Skeletal muscle cell (primary cell): ENCODE data around the gene CKAP4.

Experiments used
- DNase-seq: peaks from one replicate; pipeline ENCODE4 v3.0.0-alpha.2; 2010; ENCODE audit warnings: low read depth
- H3K4me3 ChIP-seq: 2 replicates; pipeline ENCODE4 v1.5.1; 2011; ENCODE audit warnings: low read depth, mild to moderate bottlenecking, control low read depth, low read length, moderate library complexity

CKAP4 gene

GRCh38 chr12:106214571-106214970 lies 33.2 kb downstream of the CKAP4 start:
- H3K4me3 ChIP-seq: no peak overlapping the region
- DNase-seq: no peak

DNA sequence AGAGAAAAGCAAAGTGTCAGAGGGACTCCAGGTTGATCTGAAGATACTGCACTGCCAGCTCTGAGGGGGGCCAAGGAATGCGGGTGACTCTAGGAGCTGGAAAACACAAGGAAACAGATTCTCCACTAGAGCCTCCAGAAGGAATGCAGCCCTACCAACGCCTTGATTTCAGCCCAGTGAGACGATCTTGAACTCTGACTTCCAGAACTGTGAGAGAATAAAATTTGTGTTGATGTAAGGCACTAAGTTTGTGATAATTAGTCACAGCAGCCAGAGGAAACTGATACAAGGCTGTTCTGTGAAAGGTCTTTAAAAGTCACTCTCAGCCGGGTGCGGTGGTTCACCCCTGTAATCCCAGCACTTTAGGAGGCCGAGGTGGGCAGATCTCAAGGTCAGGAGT lies 34.2 kb downstream of the CKAP4 start:
- DNase-seq: no peak
- no peak overlapping the region for H3K4me3 ChIP-seq

DNA sequence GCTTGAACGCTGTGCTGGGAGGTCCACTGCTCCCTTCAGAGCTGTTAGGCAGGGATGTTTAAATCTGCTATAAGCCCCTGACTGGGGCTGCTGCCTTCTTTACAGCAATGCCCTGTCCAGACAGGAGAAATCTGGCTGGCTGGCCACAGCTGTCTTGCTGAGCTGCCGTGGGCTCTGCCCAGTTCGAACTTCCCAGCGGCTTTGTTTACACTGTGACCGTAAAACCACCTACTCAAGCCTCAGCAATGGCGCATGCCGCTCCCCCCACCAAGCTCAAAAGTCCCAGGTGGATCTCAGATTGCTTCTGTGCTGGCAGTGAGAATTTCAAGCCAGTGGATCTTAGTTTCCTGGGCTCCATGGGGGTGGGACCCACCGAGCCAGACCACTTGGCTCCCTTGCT lies 35.8 kb downstream of the CKAP4 start:
- no peak overlapping the region for H3K4me3 ChIP-seq
- no peak for DNase-seq

- no peak overlapping the region for H3K4me3 ChIP-seq
- no peak for DNase-seq
Observed at GRCh38 chr12:106205208-106206069, 42.4 kb downstream of the CKAP4 start.

- DNase-seq: no peak
- H3K4me3 ChIP-seq: no peak overlapping the region
Observed at GRCh38 chr12:106204312-106204711, 43.5 kb downstream of the CKAP4 start.

- H3K4me3 ChIP-seq: no peak overlapping the region
- DNase-seq: no peak
Observed at GRCh38 chr12:106197906-106198623, 49.8 kb downstream of the CKAP4 start.

GRCh38 chr12:106195621-106196027 lies 52.2 kb downstream of the CKAP4 start:
- H3K4me3 ChIP-seq: no peak overlapping the region
- peak; percentile 48 for DNase-seq

- no peak for DNase-seq
- no peak overlapping the region for H3K4me3 ChIP-seq
Observed at GRCh38 chr12:106194351-106194750, 53.5 kb downstream of the CKAP4 start.

DNA sequence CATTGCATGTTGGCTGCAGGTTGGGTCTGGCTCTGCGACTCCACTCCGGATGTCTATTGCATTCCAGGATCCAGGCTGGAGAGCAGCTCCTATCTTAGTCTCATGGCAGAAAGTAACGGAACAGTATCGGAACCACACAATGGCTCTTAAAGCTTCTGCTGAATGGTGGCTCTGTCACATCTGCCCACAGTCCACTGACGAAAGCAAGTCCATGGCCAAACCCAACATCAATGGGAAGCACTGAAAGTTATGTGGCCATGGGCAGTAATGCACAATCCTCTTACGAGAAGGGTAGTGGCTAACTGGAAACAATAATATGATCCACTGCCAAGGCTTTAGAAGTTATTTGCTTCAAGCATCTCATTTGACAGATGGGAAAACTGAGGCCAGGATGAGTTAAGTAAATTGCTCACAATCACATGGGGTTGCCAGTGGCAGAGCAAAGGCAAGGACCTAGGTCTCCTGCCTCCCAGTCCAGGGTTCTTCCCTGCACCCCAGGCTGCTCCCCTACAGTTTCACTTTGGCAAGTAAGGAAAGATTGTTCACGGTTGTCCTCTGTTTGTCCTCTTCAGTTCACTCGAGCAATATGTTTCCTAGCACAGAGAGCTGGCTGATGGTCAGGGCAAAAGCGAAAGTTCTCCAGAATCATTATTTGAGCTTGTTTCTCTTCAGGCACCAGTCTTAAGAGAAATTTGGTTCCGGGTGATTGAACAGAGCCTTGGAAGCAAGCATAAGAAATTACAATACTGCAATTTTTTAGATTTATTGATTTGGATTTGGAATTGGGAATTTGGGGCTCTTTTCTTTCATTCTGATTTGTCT lies 54.2 kb downstream of the CKAP4 start:
- no peak for DNase-seq
- no peak overlapping the region for H3K4me3 ChIP-seq

- no peak for DNase-seq
- no peak overlapping the region for H3K4me3 ChIP-seq
Observed at GRCh38 chr12:106192659-106193393, 55.0 kb downstream of the CKAP4 start.

- H3K4me3 ChIP-seq: no peak overlapping the region
- DNase-seq: no peak
Observed at GRCh38 chr12:106190581-106190980, 57.2 kb downstream of the CKAP4 start.

DNA sequence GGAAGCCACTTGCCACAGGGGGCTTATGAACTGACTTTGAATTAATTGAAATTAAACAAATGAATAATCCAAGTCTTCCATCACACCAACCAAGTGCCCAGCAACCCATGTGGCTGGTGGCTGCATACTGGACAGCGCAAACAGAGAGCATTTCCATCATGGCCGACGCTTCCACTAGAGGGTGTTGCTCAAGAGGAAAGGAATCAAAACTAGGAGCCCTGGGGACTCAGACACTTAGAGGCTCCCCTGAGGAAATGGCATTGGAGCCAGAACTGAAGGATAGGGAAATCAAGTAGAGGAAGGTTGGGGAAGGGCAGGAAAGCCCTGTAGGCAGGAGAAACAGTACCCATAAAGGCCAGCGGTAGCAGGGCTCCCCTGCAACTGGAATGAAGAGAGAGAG lies 58.5 kb downstream of the CKAP4 start:
- DNase-seq: no peak
- H3K4me3 ChIP-seq: no peak overlapping the region

- H3K4me3 ChIP-seq: no peak overlapping the region
- no peak for DNase-seq
Observed at GRCh38 chr12:106188256-106188655, 59.6 kb downstream of the CKAP4 start.
